ENCODE results near the gene CD80.

CD80 gene

DNA sequence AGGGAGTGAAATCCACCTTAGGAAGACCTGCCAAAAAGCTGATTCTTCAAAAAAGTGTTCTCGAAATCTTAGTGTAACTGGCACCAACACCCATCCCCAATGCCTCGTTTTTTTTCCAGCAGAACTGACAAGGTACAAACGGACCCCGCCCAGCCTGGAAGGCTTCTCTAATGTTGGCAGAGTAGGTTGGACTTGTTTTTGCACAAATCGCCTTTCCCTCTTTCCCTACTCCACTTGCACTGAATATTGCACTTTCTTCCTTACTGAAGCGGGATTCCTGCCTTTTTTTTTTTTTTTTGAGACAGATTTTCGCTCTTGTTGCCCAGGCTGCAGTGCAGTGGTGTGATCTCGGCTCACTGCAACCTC, 61.6 kb downstream of the CD80 start:
- DNase-seq (ENCODE audit: low read depth in 2 of 2), result no peak

DNA sequence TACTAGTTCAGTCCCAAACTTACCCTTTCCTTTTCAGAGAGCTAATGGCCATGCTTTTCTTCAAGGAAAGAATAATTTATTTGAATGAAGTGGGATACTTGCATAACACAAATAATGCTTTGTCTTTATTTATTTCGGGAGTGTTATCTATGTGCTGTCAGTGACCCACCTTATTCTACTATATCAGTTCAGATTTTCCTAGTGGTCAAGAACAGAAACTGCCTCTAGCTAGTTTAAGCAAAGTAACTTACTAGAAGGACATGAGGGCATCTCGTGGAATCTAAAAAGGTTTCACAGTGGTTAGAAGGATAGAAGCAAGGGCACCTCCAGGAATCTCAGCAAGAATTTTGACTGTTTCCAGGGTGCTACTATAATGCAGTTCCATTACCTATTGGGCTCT, 64.8 kb downstream of the CD80 start:
- no peak for DNase-seq (ENCODE audit: low read depth in 2 of 2)

DNA sequence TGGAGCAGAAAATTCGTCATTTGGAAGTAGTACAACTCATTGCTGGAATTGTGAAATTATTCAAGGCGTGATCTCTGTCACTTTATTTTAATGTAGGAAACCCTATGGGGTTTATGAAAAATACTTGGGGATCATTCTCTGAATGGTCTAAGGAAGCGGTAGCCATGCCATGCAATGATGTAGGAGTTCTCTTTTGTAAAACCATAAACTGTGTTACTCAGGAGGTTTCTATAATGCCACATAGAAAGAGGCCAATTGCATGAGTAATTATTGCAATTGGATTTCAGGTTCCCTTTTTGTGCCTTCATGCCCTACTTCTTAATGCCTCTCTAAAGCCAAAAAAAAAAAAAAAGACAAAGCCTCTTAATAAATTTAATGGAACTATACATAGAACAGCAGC, 66.6 kb downstream of the CD80 start:
- no peak for DNase-seq (ENCODE audit: low read depth in 2 of 2)

DNA sequence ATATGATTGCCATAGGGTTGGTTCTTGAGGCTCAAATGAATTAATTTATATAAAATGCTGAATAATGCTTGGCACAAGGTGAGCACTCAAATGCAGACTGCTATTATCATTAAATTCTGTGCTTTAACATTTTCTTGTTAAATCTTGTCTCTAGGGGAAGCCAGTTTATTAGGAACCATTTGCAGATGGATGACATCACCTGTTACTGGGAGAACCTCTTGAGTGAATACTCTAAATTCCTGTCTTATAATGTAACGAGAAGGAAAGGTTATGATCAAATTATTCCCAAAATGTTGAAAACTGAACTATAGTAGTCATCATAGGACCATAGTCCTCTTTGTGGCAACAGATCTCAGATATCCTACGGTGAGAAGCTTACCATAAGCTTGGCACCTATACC, 67.3 kb downstream of the CD80 start:
- no peak for DNase-seq (ENCODE audit: low read depth in 2 of 2)

GRCh38 chr3:119490153-119490552, 69.3 kb downstream of the CD80 start:
- DNase-seq (ENCODE audit: low read depth in 2 of 2), result no peak

DNA sequence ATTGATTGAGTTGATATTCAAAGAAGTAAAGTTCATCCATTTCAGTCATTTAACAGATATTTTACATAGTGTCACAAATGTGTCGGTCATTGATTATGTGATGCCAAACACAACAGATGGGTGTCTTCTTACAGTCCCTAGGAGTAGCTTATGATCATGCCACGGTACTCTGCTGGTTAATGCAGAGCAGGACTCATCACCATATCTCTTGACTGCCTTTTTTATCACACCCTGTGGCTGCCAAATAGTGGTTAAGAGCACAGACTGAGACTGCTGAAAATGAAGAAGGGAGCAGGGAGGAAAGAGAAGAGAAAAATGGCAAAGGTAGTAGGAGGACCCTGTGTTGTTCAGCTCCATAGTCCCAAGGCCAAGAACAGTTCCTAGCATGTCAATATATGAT, 73.9 kb downstream of the CD80 start:
- no peak for DNase-seq (ENCODE audit: low read depth in 2 of 2)

DNA sequence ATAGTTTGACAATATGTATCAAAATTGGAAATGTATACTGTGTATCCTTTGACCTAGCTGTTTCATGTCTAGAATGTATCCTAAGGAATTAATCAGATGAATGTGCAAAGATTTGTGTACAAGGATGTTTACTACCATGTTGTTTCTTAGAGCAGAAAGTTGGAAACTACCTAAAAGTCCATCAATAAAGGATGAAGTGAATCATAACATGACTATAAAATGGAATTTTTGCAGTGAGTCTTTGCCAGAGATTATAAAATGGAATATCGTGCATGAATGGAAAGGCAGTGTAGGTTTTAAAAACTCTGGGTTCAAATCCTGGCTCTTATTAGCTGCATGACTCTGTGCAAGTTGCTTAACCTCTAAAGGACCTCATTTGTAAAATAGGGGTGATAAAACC, 76.3 kb downstream of the CD80 start:
- DNase-seq (ENCODE audit: low read depth in 2 of 2), result no peak

GRCh38 chr3:119481079-119481478, 78.3 kb downstream of the CD80 start:
- DNase-seq (ENCODE audit: low read depth in 2 of 2), result no peak

All from stimulated activated CD8-positive, alpha-beta memory T cell treated with anti-CD3 and anti-CD28 coated beads, Interleukin-2, amount 100 ng/mL, for 48 hours (primary cell).